Measurements from ENCODE around the gene IL34. TPM values are rescaled to one million over a fixed set of nuclear protein-coding genes. Genes with fewer than 3 reads are reported as not detected.

Gene IL34
- polyA plus RNA-seq, 1 donor from 2014 or later, result 3.0 TPM

DNA sequence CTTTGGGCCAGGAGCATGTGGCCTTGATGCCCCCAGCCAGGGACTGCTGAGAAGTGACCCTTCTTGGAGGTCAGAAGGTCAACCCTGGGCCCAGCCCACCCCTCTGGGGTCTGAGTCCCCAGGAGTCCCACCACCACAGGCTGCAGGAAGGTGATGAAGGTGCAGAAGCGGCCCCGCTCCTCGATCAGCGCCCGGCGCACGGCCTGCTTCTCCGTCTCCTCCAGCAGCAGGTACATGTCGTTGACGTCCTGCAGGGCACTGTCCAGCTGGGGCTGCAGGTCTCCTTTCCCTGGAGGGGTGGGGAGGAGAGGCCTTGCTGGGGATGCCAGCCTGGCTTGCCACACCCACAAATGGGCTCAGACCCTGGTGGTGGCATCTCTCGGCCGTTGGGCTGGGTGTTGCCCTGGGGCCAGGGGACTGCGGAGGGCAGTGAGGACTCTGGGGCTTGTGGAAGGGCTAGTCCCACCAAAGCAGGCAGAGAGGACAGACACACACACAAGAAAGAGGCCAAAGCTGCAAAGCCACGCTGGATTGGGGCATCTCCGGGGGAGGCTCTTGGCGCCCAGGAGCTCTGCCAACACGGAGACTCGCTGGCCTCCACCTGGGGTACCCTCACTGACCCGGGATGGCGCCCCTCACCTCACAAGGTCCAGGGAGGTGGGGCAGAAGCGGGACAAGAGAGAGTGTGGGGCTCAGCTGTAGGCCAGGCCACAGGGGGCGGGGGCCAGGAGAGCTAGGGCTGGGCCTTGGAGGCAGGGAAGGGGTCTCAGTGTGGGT, 31.9 kb downstream of the IL34 start:
- H4K20me1 ChIP-seq (ENCODE audit: insufficient read depth), result peaks cover 2% of the 10 kb centered on the region

More for the DNA sequence above, 31.9 kb downstream of the IL34 start:
- no peak overlapping the region for H3K4me2 ChIP-seq (ENCODE audit: low read length)
- peaks cover 8% of the 10 kb centered on the region for H3K36me3 ChIP-seq (ENCODE audit: insufficient read depth, low read length)
- H2AFZ ChIP-seq (ENCODE audit: low read depth, low read length), result no peak overlapping the region
- TF ChIP-seq CTCF (IDR thresholded peaks at IDR 0.05; ENCODE audit: poor library complexity, severe bottlenecking) (no peak), EZH2 (IDR thresholded peaks at IDR 0.05; ENCODE audit: borderline replicate concordance, insufficient read depth, low read length, poor library complexity, severe bottlenecking) (no peak), TAF1 (IDR thresholded peaks at IDR 0.05; ENCODE audit: low read depth) (no peak), REST (IDR thresholded peaks at IDR 0.05; ENCODE audit: borderline replicate concordance) (no peak), SMC3 (conservative IDR thresholded peaks at IDR 0.05; ENCODE audit: poor library complexity) (no peak), RAD21 (conservative IDR thresholded peaks at IDR 0.05) (no peak), POLR2AphosphoS5 (IDR thresholded peaks at IDR 0.05) (no peak), MXI1 (conservative IDR thresholded peaks at IDR 0.05; ENCODE audit: poor library complexity, severe bottlenecking) (no peak), EP300 (conservative IDR thresholded peaks at IDR 0.05; ENCODE audit: poor library complexity, severe bottlenecking) (no peak)
- no peaks in the 10 kb centered on the region for H3K27me3 ChIP-seq (ENCODE audit: insufficient read depth, low read depth, low read length)
- H3F3A ChIP-seq (ENCODE audit: insufficient read depth, low read length, poor library complexity, severe bottlenecking), result no peaks in the 10 kb centered on the region
- no peaks in the 10 kb centered on the region for H3K9me2 ChIP-seq (ENCODE audit: insufficient read depth, low read length)
- no peak overlapping the region for H3K27ac ChIP-seq (ENCODE audit: low read length)
- peaks cover 4% of the 10 kb centered on the region for H3K79me2 ChIP-seq (replicated peaks; ENCODE audit: insufficient read depth, low read length)
- H3K9ac ChIP-seq (ENCODE audit: low read length), result no peak overlapping the region
- H3K9me3 ChIP-seq (ENCODE audit: low read length), result no peaks in the 10 kb centered on the region
- H3K4me3 ChIP-seq (ENCODE audit: low read length), result no peak overlapping the region

All from neural cell (in vitro differentiated cells).